ENCODE measurements around the gene POLN.

Gene POLN

GRCh38 chr4:2248821-2249261 is 6.9 kb upstream of the POLN start:
- TF ChIP-seq CTCF (IDR thresholded peaks at IDR 0.05; ENCODE audit: control extremely low read depth, extremely low read depth, low read depth, missing control alignments), result no peak
- no peak for DNase-seq (ENCODE audit: extremely low spot score)
- CTCF ChIA-PET, result interaction anchor here (0.8 to 1.4 kb wide), 2 partner anchors 9 to 213 kb away, joined by 3 read pairs; no protein-coding TSS in a partner anchor
- POLR2A ChIA-PET, result interaction anchor here (1.9 kb wide), 1 partner anchor 9 kb away, joined by 5 read pairs; no protein-coding TSS in a partner anchor

GRCh38 chr4:2248044-2248780 is 6.3 kb upstream of the POLN start:
- no peak for TF ChIP-seq CTCF (IDR thresholded peaks at IDR 0.05; ENCODE audit: control extremely low read depth, extremely low read depth, low read depth, missing control alignments)
- ChIA-PET CTCF (interaction anchor here (0.8 kb wide), 1 partner anchor 10 kb away, joined by 3 read pairs; no protein-coding TSS in a partner anchor), POLR2A (interaction anchor here (1.9 kb wide), 1 partner anchor 10 kb away, joined by 5 read pairs; no protein-coding TSS in a partner anchor)
- DNase-seq (ENCODE audit: extremely low spot score), result no peak

GRCh38 chr4:2247128-2248043 is 5.5 kb upstream of the POLN start:
- ChIA-PET CTCF (interaction anchor here (0.8 kb wide), 1 partner anchor 11 kb away, joined by 3 read pairs; no protein-coding TSS in a partner anchor), POLR2A (interaction anchor here (0.6 to 1.9 kb wide), 2 partner anchors 11 to 413 kb away, joined by 3 to 5 read pairs; no protein-coding TSS in a partner anchor)
- no peak for TF ChIP-seq CTCF (IDR thresholded peaks at IDR 0.05; ENCODE audit: control extremely low read depth, extremely low read depth, low read depth, missing control alignments)
- DNase-seq (ENCODE audit: extremely low spot score), result no peak

GRCh38 chr4:2246384-2247127 is 4.6 kb upstream of the POLN start:
- TF ChIP-seq CTCF (IDR thresholded peaks at IDR 0.05; ENCODE audit: control extremely low read depth, extremely low read depth, low read depth, missing control alignments), result no peak
- DNase-seq (ENCODE audit: extremely low spot score), result peak; percentile 5
- POLR2A ChIA-PET, result interaction anchor here (0.6 kb wide), 1 partner anchor 412 kb away, joined by 3 read pairs; no protein-coding TSS in a partner anchor
- CTCF ChIA-PET, result no interaction called here

GRCh38 chr4:2245787-2246275 is 3.9 kb upstream of the POLN start:
- POLR2A ChIA-PET, result no interaction called here
- DNase-seq (ENCODE audit: extremely low spot score), result no peak
- CTCF ChIA-PET, result no interaction called here
- no peak for TF ChIP-seq CTCF (IDR thresholded peaks at IDR 0.05; ENCODE audit: control extremely low read depth, extremely low read depth, low read depth, missing control alignments)
